ACC112 (cell line): ENCODE measurements around the gene EPB41L3.

Source experiments
- H2AFZ ChIP-seq: fragments of 200-600 bp; sonication (generic); one replicate; pipeline ENCODE4 v1.6.0; 2017; ENCODE audit warnings: antibody characterized with exemption, low read length; ENCODE audit not compliant: unreplicated experiment
- H3K27ac ChIP-seq: fragments of 200-600 bp; sonication (generic); 2 replicates; pipeline ENCODE4 v1.5.1; 2014; ENCODE audit warnings: low read depth, mild to moderate bottlenecking, antibody characterized with exemption, low read length, moderate library complexity
- H3K27me3 ChIP-seq: fragments of 200-600 bp; sonication (generic); 2 replicates; pipeline ENCODE4 v1.6.1; 2014; ENCODE audit warnings: mild to moderate bottlenecking, antibody characterized with exemption, low read length, moderate library complexity, mixed read lengths; ENCODE audit not compliant: insufficient read depth
- H3K36me3 ChIP-seq: fragments of 200-600 bp; sonication (generic); 2 replicates; pipeline ENCODE4 v1.6.1; 2016; ENCODE audit warnings: mild to moderate bottlenecking, antibody characterized with exemption, low read length, moderate library complexity, mixed read lengths; ENCODE audit not compliant: insufficient read depth
- H3K4me1 ChIP-seq: fragments of 200-600 bp; sonication (generic); one replicate; pipeline ENCODE4 v1.6.1; 2016; ENCODE audit warnings: low read length, mixed read lengths; ENCODE audit not compliant: insufficient read depth, unreplicated experiment, control insufficient read depth
- H3K4me3 ChIP-seq: fragments of 200-600 bp; sonication (generic); 2 replicates; pipeline ENCODE4 v1.5.1; 2014; ENCODE audit warnings: mild to moderate bottlenecking, low read depth, low read length
- H3K79me2 ChIP-seq: fragments of 200-600 bp; sonication (generic); one replicate; pipeline ENCODE4 v1.6.0; 2016; ENCODE audit warnings: low read length; ENCODE audit not compliant: control insufficient read depth, unreplicated experiment, insufficient read depth

Gene EPB41L3

GRCh38 chr18:5558851-5559250 lies 15.1 kb upstream of the EPB41L3 start:
- no peaks in the 10 kb centered on the region for H3K27me3 ChIP-seq
- H3K4me1 ChIP-seq, result no peaks in the 10 kb centered on the region
- H2AFZ ChIP-seq, result no peak overlapping the region
- no peak overlapping the region for H3K27ac ChIP-seq
- no peak overlapping the region for H3K4me3 ChIP-seq
- no peaks in the 10 kb centered on the region for H3K36me3 ChIP-seq
- no peaks in the 10 kb centered on the region for H3K79me2 ChIP-seq

GRCh38 chr18:5556310-5556974 lies 12.6 kb upstream of the EPB41L3 start:
- no peaks in the 10 kb centered on the region for H3K4me1 ChIP-seq
- H3K4me3 ChIP-seq, result no peak overlapping the region
- H3K79me2 ChIP-seq, result no peaks in the 10 kb centered on the region
- no peak overlapping the region for H2AFZ ChIP-seq
- no peaks in the 10 kb centered on the region for H3K36me3 ChIP-seq
- no peaks in the 10 kb centered on the region for H3K27me3 ChIP-seq
- peak overlapping the region; percentile 63 for H3K27ac ChIP-seq

- no peaks in the 10 kb centered on the region for H3K36me3 ChIP-seq
- no peak overlapping the region for H3K4me3 ChIP-seq
- H3K4me1 ChIP-seq, result no peaks in the 10 kb centered on the region
- no peaks in the 10 kb centered on the region for H3K79me2 ChIP-seq
- no peak overlapping the region for H3K27ac ChIP-seq
- no peaks in the 10 kb centered on the region for H3K27me3 ChIP-seq
- no peak overlapping the region for H2AFZ ChIP-seq
Measured at GRCh38 chr18:5554629-5555028, 10.8 kb upstream of the EPB41L3 start.

GRCh38 chr18:5546660-5547059 lies 2.9 kb upstream of the EPB41L3 start:
- Histone ChIP-seq H3K36me3 (no peaks in the 10 kb centered on the region), H2AFZ (no peak overlapping the region), H3K4me3 (no peak overlapping the region), H3K27me3 (peaks cover 28% of the 10 kb centered on the region), H3K27ac (no peak overlapping the region), H3K4me1 (no peaks in the 10 kb centered on the region), H3K79me2 (no peaks in the 10 kb centered on the region)

GRCh38 chr18:5543036-5543680 lies 639 bp downstream of the EPB41L3 start:
- Histone ChIP-seq H3K27me3 (peaks cover 32% of the 10 kb centered on the region), H3K4me3 (peak overlapping the region; percentile 63), H2AFZ (no peak overlapping the region)

DNA sequence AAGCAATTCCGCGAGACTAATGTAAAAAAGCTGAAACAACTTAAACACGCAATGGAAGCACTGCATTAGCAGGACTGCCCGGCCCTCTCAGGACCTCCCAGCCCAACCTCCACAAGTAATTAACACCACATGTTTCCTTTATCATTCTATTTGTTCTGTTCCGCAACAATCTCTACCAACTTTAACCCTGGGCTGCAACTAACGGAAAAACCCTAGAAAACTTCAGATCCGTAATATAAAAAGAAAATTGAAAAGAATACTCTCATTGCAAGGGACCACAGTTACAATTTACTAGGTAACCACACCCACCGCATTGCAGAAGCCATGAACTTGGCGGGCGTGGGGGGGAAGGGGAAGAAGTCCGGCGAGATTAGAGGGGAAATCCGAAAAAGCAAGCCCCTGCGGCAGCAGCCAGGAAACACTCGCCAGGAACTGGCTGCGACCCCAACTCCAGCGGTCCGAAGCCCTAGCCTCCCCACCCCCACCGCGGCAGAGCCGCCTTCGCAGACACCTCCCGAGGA lies 1.2 kb downstream of the EPB41L3 start:
- Histone ChIP-seq H2AFZ (no peak overlapping the region), H3K4me1 (no peaks in the 10 kb centered on the region), H3K36me3 (no peaks in the 10 kb centered on the region), H3K27me3 (peaks cover 32% of the 10 kb centered on the region), H3K4me3 (peak overlapping the region; percentile 63), H3K27ac (no peak overlapping the region), H3K79me2 (no peaks in the 10 kb centered on the region)

More at GRCh38 chr18:5543036-5543680, 639 bp downstream of the EPB41L3 start:
- H3K27ac ChIP-seq, result no peak overlapping the region
- H3K36me3 ChIP-seq, result no peaks in the 10 kb centered on the region
- H3K4me1 ChIP-seq, result no peaks in the 10 kb centered on the region
- no peaks in the 10 kb centered on the region for H3K79me2 ChIP-seq

- no peaks in the 10 kb centered on the region for H3K4me1 ChIP-seq
- no peak overlapping the region for H3K27ac ChIP-seq
- H3K4me3 ChIP-seq, result no peak overlapping the region
- H2AFZ ChIP-seq, result no peak overlapping the region
- H3K27me3 ChIP-seq, result peaks cover 32% of the 10 kb centered on the region
- no peaks in the 10 kb centered on the region for H3K36me3 ChIP-seq
- H3K79me2 ChIP-seq, result no peaks in the 10 kb centered on the region
Measured at GRCh38 chr18:5541644-5542043, 2.2 kb downstream of the EPB41L3 start.

GRCh38 chr18:5539391-5539790 lies 4.4 kb downstream of the EPB41L3 start:
- H3K4me3 ChIP-seq, result no peak overlapping the region
- H3K79me2 ChIP-seq, result no peaks in the 10 kb centered on the region
- no peak overlapping the region for H2AFZ ChIP-seq
- no peaks in the 10 kb centered on the region for H3K4me1 ChIP-seq
- no peaks in the 10 kb centered on the region for H3K36me3 ChIP-seq
- no peak overlapping the region for H3K27ac ChIP-seq
- H3K27me3 ChIP-seq, result peaks cover 26% of the 10 kb centered on the region

DNA sequence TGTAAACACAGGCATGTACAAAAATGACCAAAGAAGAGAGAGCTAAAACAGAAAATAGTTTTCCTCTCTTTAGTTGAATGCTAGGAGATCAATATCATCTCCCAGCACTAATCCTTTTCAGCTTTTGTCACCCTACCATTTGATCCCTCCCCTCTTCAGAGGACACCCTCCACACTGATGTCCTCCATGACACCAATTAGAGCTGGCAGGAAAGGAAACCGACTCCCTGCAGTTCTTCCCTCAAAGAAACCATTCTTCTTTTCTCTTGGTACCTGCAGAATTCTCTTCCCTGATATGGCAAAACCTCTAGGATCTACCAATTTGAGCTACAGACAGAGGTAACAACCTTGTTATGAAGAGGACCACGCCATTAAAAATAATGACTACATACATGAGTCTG lies 5.3 kb downstream of the EPB41L3 start:
- Histone ChIP-seq H3K79me2 (no peaks in the 10 kb centered on the region), H3K4me1 (no peaks in the 10 kb centered on the region), H3K27ac (no peak overlapping the region), H3K36me3 (no peaks in the 10 kb centered on the region), H2AFZ (no peak overlapping the region), H3K27me3 (peaks cover 19% of the 10 kb centered on the region), H3K4me3 (no peak overlapping the region)

- Histone ChIP-seq H2AFZ (no peak overlapping the region), H3K4me1 (no peaks in the 10 kb centered on the region), H3K27ac (no peak overlapping the region), H3K4me3 (no peak overlapping the region), H3K79me2 (no peaks in the 10 kb centered on the region), H3K36me3 (no peaks in the 10 kb centered on the region), H3K27me3 (peaks cover 16% of the 10 kb centered on the region)
Measured at GRCh38 chr18:5537860-5538259, 5.9 kb downstream of the EPB41L3 start.

DNA sequence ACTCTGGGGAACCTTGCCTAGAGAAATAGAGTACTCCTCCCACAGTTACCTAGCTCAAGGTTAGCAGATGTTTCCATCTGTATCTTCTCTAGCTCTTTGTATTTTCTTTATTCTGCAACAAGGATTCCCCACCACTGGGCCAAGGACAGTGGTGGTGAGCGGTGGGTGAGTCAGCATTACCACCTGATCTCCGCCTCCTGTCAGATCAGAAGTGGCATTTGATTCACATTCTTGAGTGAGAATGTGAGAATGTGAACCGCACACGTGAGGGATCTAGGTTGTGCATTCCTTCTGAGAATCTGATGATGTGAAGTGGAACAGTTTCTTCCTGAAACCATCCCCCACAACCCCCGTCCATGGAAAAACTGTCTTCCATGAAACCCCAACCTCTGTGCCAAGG lies 9.0 kb downstream of the EPB41L3 start:
- Histone ChIP-seq H2AFZ (no peak overlapping the region), H3K4me1 (no peaks in the 10 kb centered on the region), H3K27ac (no peak overlapping the region), H3K79me2 (no peaks in the 10 kb centered on the region), H3K4me3 (no peak overlapping the region), H3K36me3 (no peaks in the 10 kb centered on the region), H3K27me3 (no peaks in the 10 kb centered on the region)
